Mammary epithelial cell (primary cell): ENCODE measurements around the gene SYCE1L.

Experiments
- EZH2 ChIP-seq: IDR thresholded peaks from 2 replicates; pipeline ENCODE4 v1.6.1; 2012; ENCODE audit warnings: low read length, inconsistent platforms, borderline replicate concordance
- TF ChIP-seq, protein P1 (sequence below), 2 donors: IDR thresholded peaks in 1 of 2; conservative IDR thresholded peaks in 1 of 2; 2 replicates each; pipeline ENCODE4 v1.5.1; 2011 to 2012; ENCODE audit warnings: inconsistent platforms in 2 of 2, low read length in 2 of 2, mild to moderate bottlenecking in 2 of 2, control low read depth in 1 of 2, low read depth in 1 of 2; ENCODE audit not compliant: insufficient read depth in 1 of 2; ENCODE audit errors: extremely low read depth in 1 of 2

DNA sequence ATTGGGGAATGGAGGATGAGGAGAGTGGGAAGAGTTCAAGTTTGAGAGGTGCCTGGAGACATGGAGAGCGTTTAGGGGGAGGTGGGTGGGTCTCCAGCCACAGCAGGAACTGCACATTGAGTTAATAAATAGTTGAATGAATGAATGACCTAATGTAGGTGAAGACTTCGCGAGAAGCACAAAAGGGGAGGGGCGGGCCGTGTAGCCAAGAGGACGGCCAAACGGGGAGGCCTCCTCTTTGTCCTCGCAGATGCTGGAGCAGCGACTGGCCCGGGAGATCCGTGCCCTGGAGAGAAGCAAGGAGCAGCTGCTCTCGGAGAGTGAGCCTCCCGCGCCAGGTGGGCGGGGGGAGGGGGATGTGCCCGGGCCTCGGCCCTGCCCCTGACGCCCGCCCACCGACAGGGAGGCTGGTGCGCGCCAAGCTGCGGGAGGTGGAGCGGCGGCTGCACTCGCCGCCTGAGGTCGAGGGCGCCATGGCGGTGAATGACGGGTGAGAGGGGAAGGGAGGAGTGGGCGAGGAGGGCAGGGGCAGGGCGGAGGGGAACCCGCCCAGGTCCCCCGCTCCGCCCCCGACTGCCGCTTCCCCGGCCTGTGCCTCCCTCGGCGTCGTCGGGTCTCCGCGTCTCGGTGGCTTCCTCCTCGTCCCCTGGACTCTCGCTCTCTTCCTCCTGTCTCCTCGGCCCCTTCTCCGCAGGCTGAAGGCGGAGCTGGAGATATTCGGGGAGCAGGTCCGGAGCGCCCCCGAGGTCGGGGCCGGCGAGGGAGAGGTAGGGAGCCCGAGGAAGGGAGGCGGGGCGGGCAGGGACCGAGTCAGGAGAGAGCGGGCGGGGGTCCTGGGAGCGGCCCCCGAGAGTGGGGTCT is 12.9 kb downstream of the SYCE1L start:
- TF ChIP-seq, protein P1, sequence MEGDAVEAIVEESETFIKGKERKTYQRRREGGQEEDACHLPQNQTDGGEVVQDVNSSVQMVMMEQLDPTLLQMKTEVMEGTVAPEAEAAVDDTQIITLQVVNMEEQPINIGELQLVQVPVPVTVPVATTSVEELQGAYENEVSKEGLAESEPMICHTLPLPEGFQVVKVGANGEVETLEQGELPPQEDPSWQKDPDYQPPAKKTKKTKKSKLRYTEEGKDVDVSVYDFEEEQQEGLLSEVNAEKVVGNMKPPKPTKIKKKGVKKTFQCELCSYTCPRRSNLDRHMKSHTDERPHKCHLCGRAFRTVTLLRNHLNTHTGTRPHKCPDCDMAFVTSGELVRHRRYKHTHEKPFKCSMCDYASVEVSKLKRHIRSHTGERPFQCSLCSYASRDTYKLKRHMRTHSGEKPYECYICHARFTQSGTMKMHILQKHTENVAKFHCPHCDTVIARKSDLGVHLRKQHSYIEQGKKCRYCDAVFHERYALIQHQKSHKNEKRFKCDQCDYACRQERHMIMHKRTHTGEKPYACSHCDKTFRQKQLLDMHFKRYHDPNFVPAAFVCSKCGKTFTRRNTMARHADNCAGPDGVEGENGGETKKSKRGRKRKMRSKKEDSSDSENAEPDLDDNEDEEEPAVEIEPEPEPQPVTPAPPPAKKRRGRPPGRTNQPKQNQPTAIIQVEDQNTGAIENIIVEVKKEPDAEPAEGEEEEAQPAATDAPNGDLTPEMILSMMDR (conservative IDR thresholded peaks at IDR 0.05 in 1 of 2, IDR thresholded peaks at IDR 0.05 in 1 of 2; ENCODE audit: extremely low read depth in 1 of 2, insufficient read depth in 1 of 2, low read depth in 1 of 2, low read length in 2 of 2) = no peak
- no peak for TF ChIP-seq EZH2
